Upper lobe of right lung (tissue), 1 donor: ENCODE measurements around the gene TKT. TPM values are rescaled to one million over a fixed set of nuclear protein-coding genes. Genes with fewer than 3 reads are reported as not detected.

Experiments
- ATAC-seq: fragments of 200-7000 bp; cut with Tn5 transposase; one replicate; pipeline ENCODE4 v1.9.1; 2020; ENCODE audit warnings: mild to moderate bottlenecking, moderate library complexity
- DNase-seq: peaks from one replicate; pipeline ENCODE4 v3.0.0-alpha.2; 2020
- H3K27ac ChIP-seq: fragments of 200-600 bp; one replicate; pipeline ENCODE4 v1.8.0; 2022
- H3K27me3 ChIP-seq: fragments of 200-600 bp; one replicate; pipeline ENCODE4 v1.8.0; 2022; ENCODE audit warnings: mild to moderate bottlenecking
- H3K36me3 ChIP-seq: fragments of 200-600 bp; one replicate; pipeline ENCODE4 v1.8.0; 2022
- H3K4me1 ChIP-seq: fragments of 200-600 bp; one replicate; pipeline ENCODE4 v1.8.0; 2022
- H3K4me3 ChIP-seq: fragments of 200-600 bp; one replicate; pipeline ENCODE4 v1.8.0; 2022; ENCODE audit warnings: mild to moderate bottlenecking
- H3K9me3 ChIP-seq: fragments of 200-600 bp; one replicate; pipeline ENCODE4 v1.8.0; 2022
- CTCF ChIP-seq: fragments of 200-600 bp; IDR thresholded peaks from one replicate; pipeline ENCODE4 v1.8.0; 2022; ENCODE audit warnings: antibody characterized with exemption
- intact Hi-C: fragments of 100-400 bp; cut with DNase I; formaldehyde crosslinking; loops from one replicate; pipeline ENCODE4 v1.11.0; 2022
- total RNA-seq: library from RNA; stranded (reverse); fragmentation: NEBNext Ultra II Directional; extraction: Animal tissue kit (Norgen Biotek cat#: 25700); gene quantifications from one replicate; pipeline ENCODE4 v1.2.1, GENCODE V29; 2021
- donor health status: DM: no; HTN: yes; CAD: no; lungs with severe emphysema.

Gene TKT
- total RNA-seq, 1 donor from 2014 or later: 432 TPM

- Histone ChIP-seq H3K27me3 (no peaks in the 10 kb centered on the region), H3K4me1 (peaks cover 11% of the 10 kb centered on the region), H3K4me3 (no peak overlapping the region), H3K9me3 (no peaks in the 10 kb centered on the region), H3K27ac (no peak overlapping the region), H3K36me3 (peaks cover 65% of the 10 kb centered on the region)
- intact Hi-C loops: no loop called here
- no peak for TF ChIP-seq CTCF
- peak; percentile 73 for DNase-seq
- ATAC-seq: peak; percentile 83
Measured at GRCh38 chr3:53180305-53181023, 75.4 kb downstream of the TKT start.

GRCh38 chr3:53179580-53179979, 76.2 kb downstream of the TKT start:
- peaks cover 62% of the 10 kb centered on the region for H3K36me3 ChIP-seq
- intact Hi-C loops: no loop called here

GRCh38 chr3:53178246-53178645, 77.6 kb downstream of the TKT start:
- no peak overlapping the region for H3K4me3 ChIP-seq
- ATAC-seq (no peak), DNase-seq (no peak)
- no peaks in the 10 kb centered on the region for H3K27me3 ChIP-seq
- H3K9me3 ChIP-seq: no peaks in the 10 kb centered on the region
- intact Hi-C loops: no loop called here
- no peak for TF ChIP-seq CTCF
- H3K4me1 ChIP-seq: peaks cover 11% of the 10 kb centered on the region
- H3K36me3 ChIP-seq: peaks cover 68% of the 10 kb centered on the region
- no peak overlapping the region for H3K27ac ChIP-seq

More at GRCh38 chr3:53179580-53179979, 76.2 kb downstream of the TKT start:
- TF ChIP-seq CTCF: no peak
- Histone ChIP-seq H3K4me3 (no peak overlapping the region), H3K4me1 (peaks cover 11% of the 10 kb centered on the region), H3K27ac (no peak overlapping the region), H3K27me3 (no peaks in the 10 kb centered on the region), H3K9me3 (no peaks in the 10 kb centered on the region)
- DNase-seq: no peak
- ATAC-seq: no peak

GRCh38 chr3:53175613-53176540, 79.9 kb downstream of the TKT start:
- no peak overlapping the region for H3K27ac ChIP-seq
- no peak overlapping the region for H3K4me3 ChIP-seq
- H3K36me3 ChIP-seq: peaks cover 48% of the 10 kb centered on the region
- no peaks in the 10 kb centered on the region for H3K9me3 ChIP-seq
- peaks cover 22% of the 10 kb centered on the region for H3K4me1 ChIP-seq
- no peak for DNase-seq
- no peaks in the 10 kb centered on the region for H3K27me3 ChIP-seq
- no peak for TF ChIP-seq CTCF
- intact Hi-C loops: no loop called here
- ATAC-seq: no peak

Other genes starting within 250 kb of the TKT start
- 17.2 TPM for gene SFMBT1, start 209.9 kb downstream of the TKT start, total RNA-seq
- 20.6 TPM for gene RFT1, start 125.6 kb downstream of the TKT start, total RNA-seq
- 78.4 TPM for gene PRKCD, start 94.8 kb downstream of the TKT start, total RNA-seq
- 22.8 TPM for gene DCP1A, start 91.5 kb upstream of the TKT start, total RNA-seq
- gene CACNA1D, start 238.6 kb upstream of the TKT start, total RNA-seq: 47.2 TPM